ENCODE data around the gene LCMT1.

GRCh38 chr16:25161753-25162367 is 50.3 kb downstream of the LCMT1 start:
- TF ChIP-seq, protein P1, sequence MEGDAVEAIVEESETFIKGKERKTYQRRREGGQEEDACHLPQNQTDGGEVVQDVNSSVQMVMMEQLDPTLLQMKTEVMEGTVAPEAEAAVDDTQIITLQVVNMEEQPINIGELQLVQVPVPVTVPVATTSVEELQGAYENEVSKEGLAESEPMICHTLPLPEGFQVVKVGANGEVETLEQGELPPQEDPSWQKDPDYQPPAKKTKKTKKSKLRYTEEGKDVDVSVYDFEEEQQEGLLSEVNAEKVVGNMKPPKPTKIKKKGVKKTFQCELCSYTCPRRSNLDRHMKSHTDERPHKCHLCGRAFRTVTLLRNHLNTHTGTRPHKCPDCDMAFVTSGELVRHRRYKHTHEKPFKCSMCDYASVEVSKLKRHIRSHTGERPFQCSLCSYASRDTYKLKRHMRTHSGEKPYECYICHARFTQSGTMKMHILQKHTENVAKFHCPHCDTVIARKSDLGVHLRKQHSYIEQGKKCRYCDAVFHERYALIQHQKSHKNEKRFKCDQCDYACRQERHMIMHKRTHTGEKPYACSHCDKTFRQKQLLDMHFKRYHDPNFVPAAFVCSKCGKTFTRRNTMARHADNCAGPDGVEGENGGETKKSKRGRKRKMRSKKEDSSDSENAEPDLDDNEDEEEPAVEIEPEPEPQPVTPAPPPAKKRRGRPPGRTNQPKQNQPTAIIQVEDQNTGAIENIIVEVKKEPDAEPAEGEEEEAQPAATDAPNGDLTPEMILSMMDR (IDR thresholded peaks at IDR 0.05; ENCODE audit: low read depth, low read length) = no peak
- TF ChIP-seq EZH2phosphoT487 (IDR thresholded peaks at IDR 0.05; ENCODE audit: low read depth) = no peak

Measured in OCI-LY3 (cell line).